Adipose tissue (tissue), 3 donors: ENCODE measurements around the gene TIGD6. TPM values are rescaled to one million over a fixed set of nuclear protein-coding genes. Genes with fewer than 3 reads are reported as not detected.
A peak's percentile ranks its signal among the peaks of the same experiment; 100 is the strongest.
"Not testable (repeated sequence)": the region's sequence is repeated elsewhere in the genome, so short reads cannot be mapped to it uniquely, and the experiment has no call there.

ENCODE experiments used
- H3K27ac ChIP-seq: one replicate; pipeline ENCODE4 v1.5.1; 2013; ENCODE audit warnings: low read depth, low read length
- WGBS, 3 donors: extraction: QIAGEN DNeasy Blood & Tissue Kit; methylation state at CpG; one replicate each; pipeline ENCODE4 v1.1.7; 2013; 5-methylcytosine and 5-hydroxymethylcytosine counted together
- polyA plus RNA-seq, 3 donors: library from polyadenylated mRNA; stranded (reverse); fragments of 200-250 nt; gene quantifications; one replicate each; pipeline ENCODE4 v1.2.3, GENCODE V29; 2013
- donor health status: healthy with polysubstance abuse.
- donor health status: Bipolar disorder and iron deficiency.
- donor health status: healthy.

The TIGD6 gene
- polyA plus RNA-seq, result 1 to 10 TPM; 1.8 to 3.3 (median 1.9) TPM

- 0% methylated on average over 67 to 72 of the region's 72 CpGs for WGBS, 3 donors
- peak within 1 kb of the TSS; percentile 4 for H3K27ac ChIP-seq
These were observed at the start of gene TIGD6, which contains the start of gene HMGXB3 for GRCh38 chr5:150000256-150000989. Gene TIGD6, minus strand, starts transcription at chr5:150000654. Its CDS starts 4,306 bp downstream, at chr5:149996348. Gene HMGXB3, plus strand, starts transcription at chr5:150000739. Its CDS starts 4,114 bp downstream, at chr5:150004853.

- 80 to 96% (median 94%) methylated on average over 6 of the region's 6 CpGs for WGBS, 3 donors
These were observed 45.6 kb upstream of the TIGD6 start for GRCh38 chr5:150046031-150046430.

GRCh38 chr5:150045549-150045948, 45.1 kb upstream of the TIGD6 start:
- no peak overlapping the region for H3K27ac ChIP-seq
- WGBS, 3 donors, result 86 to 89% (median 87%) methylated on average over 6 of the region's 6 CpGs

More at GRCh38 chr5:150046031-150046430, 45.6 kb upstream of the TIGD6 start:
- no peak overlapping the region for H3K27ac ChIP-seq

- 80 to 86% (median 84%) methylated on average over 7 of the region's 7 CpGs for WGBS, 3 donors
- H3K27ac ChIP-seq, result no peak overlapping the region
These were observed 44.3 kb upstream of the TIGD6 start for GRCh38 chr5:150044712-150045111.

- H3K27ac ChIP-seq, result no peak overlapping the region
These were observed 43.9 kb upstream of the TIGD6 start for GRCh38 chr5:150044329-150044681.

- whole genome bisulfite sequencing, 3 donors, result 44 to 70% (median 64%) methylated on average over 4 of the region's 4 CpGs
- H3K27ac ChIP-seq, result no peak overlapping the region
These were observed 43.3 kb upstream of the TIGD6 start for GRCh38 chr5:150043657-150044328.

- H3K27ac ChIP-seq, result no peak overlapping the region
- WGBS, 3 donors, result 85 to 97% (median 94%) methylated on average over 3 of the region's 3 CpGs
These were observed 42.0 kb upstream of the TIGD6 start for GRCh38 chr5:150042459-150042858.

GRCh38 chr5:150038547-150038946, 38.1 kb upstream of the TIGD6 start:
- WGBS, 3 donors, result 66 to 72% (median 70%) methylated on average over 2 of the region's 2 CpGs
- no peak overlapping the region for H3K27ac ChIP-seq

- no peak overlapping the region for H3K27ac ChIP-seq
- 79 to 89% (median 79%) methylated on average over 9 of the region's 9 CpGs for WGBS, 3 donors
These were observed 36.1 kb upstream of the TIGD6 start for GRCh38 chr5:150036513-150036912.

- no peak overlapping the region for H3K27ac ChIP-seq
- 79 to 87% (median 81%) methylated on average over 7 of the region's 7 CpGs for WGBS, 3 donors
These were observed 34.9 kb upstream of the TIGD6 start for GRCh38 chr5:150035139-150035895.

GRCh38 chr5:150034662-150035061, 34.2 kb upstream of the TIGD6 start:
- 67 to 77% (median 73%) methylated on average over 4 of the region's 4 CpGs for WGBS, 3 donors
- no peak overlapping the region for H3K27ac ChIP-seq

GRCh38 chr5:150033334-150033733, 32.9 kb upstream of the TIGD6 start:
- 91 to 98% (median 98%) methylated on average over 4 of the region's 4 CpGs for WGBS, 3 donors
- H3K27ac ChIP-seq, result no peak overlapping the region

- 75 to 84% (median 77%) methylated on average over 1 of the region's 1 CpG for WGBS, 3 donors
- not testable (repeated sequence) for H3K27ac ChIP-seq
These were observed 27.6 kb upstream of the TIGD6 start for GRCh38 chr5:150028047-150028446.

GRCh38 chr5:150026682-150027172, 26.3 kb upstream of the TIGD6 start:
- no peak overlapping the region for H3K27ac ChIP-seq
- WGBS, 3 donors, result 79 to 88% (median 83%) methylated on average over 4 of the region's 4 CpGs

- 69 to 85% (median 77%) methylated on average over 9 of the region's 9 CpGs for WGBS, 3 donors
- H3K27ac ChIP-seq, result no peak overlapping the region
These were observed 24.0 kb upstream of the TIGD6 start for GRCh38 chr5:150024346-150024984.

- H3K27ac ChIP-seq, result no peak overlapping the region
- 93 to 100% (median 100%) methylated on average over 1 of the region's 1 CpG for WGBS, 3 donors
These were observed 22.7 kb upstream of the TIGD6 start for GRCh38 chr5:150023136-150023535.

GRCh38 chr5:150022681-150023080, 22.2 kb upstream of the TIGD6 start:
- H3K27ac ChIP-seq, result no peak overlapping the region
- WGBS, 3 donors, result 73 to 91% (median 83%) methylated on average over 2 of the region's 2 CpGs

- WGBS, 3 donors, result 59 to 74% (median 73%) methylated on average over 1 of the region's 1 CpG
- no peak overlapping the region for H3K27ac ChIP-seq
These were observed 21.7 kb upstream of the TIGD6 start for GRCh38 chr5:150022158-150022531.
